PC-9 (cell line): ENCODE results near the gene IL32.

Experiments used
- EZH2 ChIP-seq: fragments of 200-600 bp; sonication (generic); IDR thresholded peaks from 2 replicates; pipeline ENCODE4 v1.8.0; 2017; ENCODE audit warnings: antibody characterized with exemption, low read depth
- TF ChIP-seq, protein P1 (sequence below): fragments of 200-600 bp; sonication (generic); conservative IDR thresholded peaks from 2 replicates; pipeline ENCODE4 v1.6.1; 2017; ENCODE audit warnings: mixed run types, antibody characterized with exemption, mild to moderate bottlenecking, moderate library complexity

- TF ChIP-seq, protein P1, sequence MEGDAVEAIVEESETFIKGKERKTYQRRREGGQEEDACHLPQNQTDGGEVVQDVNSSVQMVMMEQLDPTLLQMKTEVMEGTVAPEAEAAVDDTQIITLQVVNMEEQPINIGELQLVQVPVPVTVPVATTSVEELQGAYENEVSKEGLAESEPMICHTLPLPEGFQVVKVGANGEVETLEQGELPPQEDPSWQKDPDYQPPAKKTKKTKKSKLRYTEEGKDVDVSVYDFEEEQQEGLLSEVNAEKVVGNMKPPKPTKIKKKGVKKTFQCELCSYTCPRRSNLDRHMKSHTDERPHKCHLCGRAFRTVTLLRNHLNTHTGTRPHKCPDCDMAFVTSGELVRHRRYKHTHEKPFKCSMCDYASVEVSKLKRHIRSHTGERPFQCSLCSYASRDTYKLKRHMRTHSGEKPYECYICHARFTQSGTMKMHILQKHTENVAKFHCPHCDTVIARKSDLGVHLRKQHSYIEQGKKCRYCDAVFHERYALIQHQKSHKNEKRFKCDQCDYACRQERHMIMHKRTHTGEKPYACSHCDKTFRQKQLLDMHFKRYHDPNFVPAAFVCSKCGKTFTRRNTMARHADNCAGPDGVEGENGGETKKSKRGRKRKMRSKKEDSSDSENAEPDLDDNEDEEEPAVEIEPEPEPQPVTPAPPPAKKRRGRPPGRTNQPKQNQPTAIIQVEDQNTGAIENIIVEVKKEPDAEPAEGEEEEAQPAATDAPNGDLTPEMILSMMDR: no peak
- TF ChIP-seq EZH2: no peak
Measured at GRCh38 chr16:3056336-3057180, 8.9 kb upstream of the IL32 start.
